ENCODE measurements around the gene PLSCR2. TPM values are rescaled to one million over a fixed set of nuclear protein-coding genes. Genes with fewer than 3 reads are reported as not detected.
"Not testable (repeated sequence)": the region's sequence is repeated elsewhere in the genome, so short reads cannot be mapped to it uniquely, and the experiment has no call there.

Gene PLSCR2
- total and polyA plus RNA-seq, 2 donors (not counting 1 experiment from before 2014, with no cell fraction given) = 0.15 to 0.54 TPM

DNA sequence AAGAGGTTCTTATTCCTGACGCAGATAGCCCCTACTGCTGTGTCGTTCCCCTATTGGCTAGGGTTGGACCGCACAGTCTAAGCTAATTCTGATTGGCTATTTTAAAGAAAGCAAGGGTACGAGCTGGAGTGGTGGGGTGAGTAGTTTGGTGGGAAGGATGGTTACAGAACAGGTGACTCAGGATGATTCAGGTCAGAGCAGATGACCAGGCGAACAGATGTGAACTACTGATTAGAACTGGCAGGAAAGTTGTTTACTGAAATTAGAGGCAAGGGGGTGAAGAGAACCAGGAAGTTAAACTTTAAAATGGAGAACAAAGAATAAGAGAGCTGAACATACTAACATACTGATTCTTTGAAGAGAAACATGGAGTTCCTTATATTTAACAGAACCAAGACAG lies 56.6 kb downstream of the PLSCR2 start:
- H4K20me1 ChIP-seq (ENCODE audit: control insufficient read depth, insufficient read depth, low read length, poor library complexity, severe bottlenecking); H3K27ac Mint-ChIP-seq; intact Hi-C loops (cut with micrococcal nuclease); H3K4me3 ChIP-seq (ENCODE audit: control extremely low read depth in 1 of 5, extremely low read depth in 1 of 5, insufficient read depth in 1 of 5, low read depth in 2 of 5, low read length in 4 of 5); H3K9me3 Mint-ChIP-seq (ENCODE audit: insufficient read depth); H3K36me3 ChIP-seq (replicated peaks in 1 of 2; ENCODE audit: control extremely low read depth in 1 of 2, control insufficient read depth in 1 of 2, extremely low read depth in 1 of 2, insufficient read depth in 2 of 2, low read length in 1 of 2); ATAC-seq (ENCODE audit: low read depth); H3K4me3 Mint-ChIP-seq; DNase-seq; H3K27me3 Mint-ChIP-seq; H3K4me1 Mint-ChIP-seq; H2AFZ ChIP-seq (ENCODE audit: insufficient read depth, low read depth, low read length, poor library complexity, severe bottlenecking); POLR2A ChIA-PET; H3K27me3 ChIP-seq (replicated peaks in 1 of 4; ENCODE audit: control extremely low read depth in 1 of 4, control insufficient read depth in 3 of 4, insufficient read depth in 4 of 4, low read length in 3 of 4); H3K9ac ChIP-seq (ENCODE audit: low read length); CTCF ChIA-PET; H3K79me2 ChIP-seq (ENCODE audit: control insufficient read depth, insufficient read depth, low read length); H3K4me2 ChIP-seq (replicated peaks; ENCODE audit: low read depth, low read length, poor library complexity, severe bottlenecking); H3K27ac ChIP-seq (ENCODE audit: low read length in 2 of 2); H3K4me1 ChIP-seq (ENCODE audit: control insufficient read depth in 2 of 2, insufficient read depth in 2 of 2, low read length in 2 of 2): not testable (repeated sequence)
- 99% methylated on average over 5 of the region's 5 CpGs for WGBS (ENCODE audit: insufficient coverage)
- H3K9me3 ChIP-seq (ENCODE audit: control extremely low read depth in 1 of 3, control insufficient read depth in 2 of 3, insufficient read depth in 1 of 3, low read length in 2 of 3) = peaks cover 2 to 20% (median 2%) of the 10 kb centered on the region in 3 donors

DNA sequence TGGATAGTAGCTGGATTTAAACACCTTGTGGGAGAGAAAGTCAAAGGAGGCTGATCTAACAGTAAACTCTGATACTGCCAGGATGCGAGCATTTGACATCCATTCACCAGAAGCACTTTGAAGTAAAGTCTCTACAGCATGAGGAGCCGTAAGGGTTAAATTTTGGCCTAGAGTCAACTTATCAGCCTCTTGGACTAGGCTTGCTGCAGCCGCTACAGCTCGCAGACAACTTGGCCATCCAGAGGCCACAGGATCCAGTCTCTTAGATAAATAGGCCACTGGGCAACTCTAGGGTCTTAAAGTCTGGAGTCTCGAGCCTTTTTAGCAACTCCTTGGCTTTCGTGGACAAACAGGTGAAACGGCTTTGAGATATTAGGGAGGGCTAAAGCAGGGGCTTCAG lies 61.4 kb downstream of the PLSCR2 start:
- Mint-ChIP-seq H3K4me1 (no peaks in the 10 kb centered on the region), H3K9me3 (ENCODE audit: insufficient read depth) (peaks cover 6% of the 10 kb centered on the region), H3K4me3 (no peak overlapping the region), H3K27ac (no peak overlapping the region), H3K27me3 (no peaks in the 10 kb centered on the region)
- TF ChIP-seq EZH2 (IDR thresholded peaks at IDR 0.05; ENCODE audit: borderline replicate concordance, insufficient read depth, low read depth, low read length, poor library complexity, severe bottlenecking) = no peak
- TF ChIP-seq, protein P1, sequence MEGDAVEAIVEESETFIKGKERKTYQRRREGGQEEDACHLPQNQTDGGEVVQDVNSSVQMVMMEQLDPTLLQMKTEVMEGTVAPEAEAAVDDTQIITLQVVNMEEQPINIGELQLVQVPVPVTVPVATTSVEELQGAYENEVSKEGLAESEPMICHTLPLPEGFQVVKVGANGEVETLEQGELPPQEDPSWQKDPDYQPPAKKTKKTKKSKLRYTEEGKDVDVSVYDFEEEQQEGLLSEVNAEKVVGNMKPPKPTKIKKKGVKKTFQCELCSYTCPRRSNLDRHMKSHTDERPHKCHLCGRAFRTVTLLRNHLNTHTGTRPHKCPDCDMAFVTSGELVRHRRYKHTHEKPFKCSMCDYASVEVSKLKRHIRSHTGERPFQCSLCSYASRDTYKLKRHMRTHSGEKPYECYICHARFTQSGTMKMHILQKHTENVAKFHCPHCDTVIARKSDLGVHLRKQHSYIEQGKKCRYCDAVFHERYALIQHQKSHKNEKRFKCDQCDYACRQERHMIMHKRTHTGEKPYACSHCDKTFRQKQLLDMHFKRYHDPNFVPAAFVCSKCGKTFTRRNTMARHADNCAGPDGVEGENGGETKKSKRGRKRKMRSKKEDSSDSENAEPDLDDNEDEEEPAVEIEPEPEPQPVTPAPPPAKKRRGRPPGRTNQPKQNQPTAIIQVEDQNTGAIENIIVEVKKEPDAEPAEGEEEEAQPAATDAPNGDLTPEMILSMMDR (IDR thresholded peaks at IDR 0.05) = no peak
- ATAC-seq (ENCODE audit: low read depth) = no peak
- Histone ChIP-seq H3K4me2 (replicated peaks; ENCODE audit: low read depth, low read length, poor library complexity, severe bottlenecking) (no peak overlapping the region), H3K27me3 (replicated peaks in 1 of 4; ENCODE audit: control extremely low read depth in 1 of 4, control insufficient read depth in 3 of 4, insufficient read depth in 4 of 4, low read length in 3 of 4) (no peaks in the 10 kb centered on the region), H2AFZ (ENCODE audit: insufficient read depth, low read depth, low read length, poor library complexity, severe bottlenecking) (no peak overlapping the region), H3K27ac (ENCODE audit: low read length in 2 of 2) (no peak overlapping the region), H3K79me2 (ENCODE audit: control insufficient read depth, insufficient read depth, low read length) (no peaks in the 10 kb centered on the region), H3K4me1 (ENCODE audit: control insufficient read depth in 2 of 2, insufficient read depth in 2 of 2, low read length in 2 of 2) (no peaks in the 10 kb centered on the region), H3K4me3 (ENCODE audit: control extremely low read depth in 1 of 5, extremely low read depth in 1 of 5, insufficient read depth in 1 of 5, low read depth in 2 of 5, low read length in 4 of 5) (no peak overlapping the region), H3K9me3 (ENCODE audit: control extremely low read depth in 1 of 3, control insufficient read depth in 2 of 3, insufficient read depth in 1 of 3, low read length in 2 of 3) (peaks cover 1 to 20% (median 2%) of the 10 kb centered on the region in 3 donors), H3K9ac (ENCODE audit: low read length) (no peak overlapping the region), H3K36me3 (replicated peaks in 1 of 2; ENCODE audit: control extremely low read depth in 1 of 2, control insufficient read depth in 1 of 2, extremely low read depth in 1 of 2, insufficient read depth in 2 of 2, low read length in 1 of 2) (no peaks in the 10 kb centered on the region), H4K20me1 (ENCODE audit: control insufficient read depth, insufficient read depth, low read length, poor library complexity, severe bottlenecking) (no peaks in the 10 kb centered on the region)
- 97% methylated on average over 7 of the region's 7 CpGs for WGBS (ENCODE audit: insufficient coverage)
- intact Hi-C loops (cut with micrococcal nuclease) = no loop called here
- POLR2A ChIA-PET = no interaction called here
- CTCF ChIA-PET = no interaction called here
- DNase-seq = no peak
